ENCODE measurements around the gene TLE3. TPM values are rescaled to one million over a fixed set of nuclear protein-coding genes. Genes with fewer than 3 reads are reported as not detected.
"Not testable (repeated sequence)": the region's sequence is repeated elsewhere in the genome, so short reads cannot be mapped to it uniquely, and the experiment has no call there.

Gene TLE3
- total RNA-seq, 2 donors from 2014 or later: 157 to 246 TPM

- H3K9me3 ChIP-seq: no peaks in the 10 kb centered on the region
- H3K27me3 ChIP-seq (replicated peaks; ENCODE audit: insufficient read depth): no peaks in the 10 kb centered on the region
- no peak for DNase-seq (ENCODE audit: low spot score)
- 87% methylated on average over 7 of the region's 7 CpGs for WGBS
- H3K27ac ChIP-seq: no peak overlapping the region
- TF ChIP-seq POLR2A (IDR thresholded peaks at IDR 0.05): no peak
- TF ChIP-seq POLR2AphosphoS5 (IDR thresholded peaks at IDR 0.05): no peak
- TF ChIP-seq CTCF (IDR thresholded peaks at IDR 0.05): no peak
- peaks cover 7% of the 10 kb centered on the region for H3K4me1 ChIP-seq (replicated peaks)
- H3K36me3 ChIP-seq: no peaks in the 10 kb centered on the region
- H3K4me3 ChIP-seq: no peak overlapping the region
- intact Hi-C loops (cut with DNase I): no loop called here
These were observed 15.6 kb upstream of the TLE3 start for GRCh38 chr15:70113304-70113700.

GRCh38 chr15:70112572-70113303, 15.0 kb upstream of the TLE3 start:
- H3K36me3 ChIP-seq; H3K4me1 ChIP-seq (replicated peaks); H3K4me3 ChIP-seq; H3K27ac ChIP-seq; H3K27me3 ChIP-seq (replicated peaks; ENCODE audit: insufficient read depth); H3K9me3 ChIP-seq; DNase-seq (ENCODE audit: low spot score); intact Hi-C loops (cut with DNase I): not testable (repeated sequence)
- WGBS: 86% methylated on average over 8 of the region's 9 CpGs

GRCh38 chr15:70112074-70112395, 14.3 kb upstream of the TLE3 start:
- 58% methylated on average over 3 of the region's 4 CpGs for WGBS
- intact Hi-C loops (cut with DNase I): no loop called here
- Histone ChIP-seq H3K9me3 (no peaks in the 10 kb centered on the region), H3K27me3 (replicated peaks; ENCODE audit: insufficient read depth) (no peaks in the 10 kb centered on the region), H3K4me1 (replicated peaks) (peaks cover 7% of the 10 kb centered on the region), H3K27ac (peak overlapping the region in 1 of 2 donors; percentile 68), H3K4me3 (no peak overlapping the region), H3K36me3 (no peaks in the 10 kb centered on the region)
- DNase-seq (ENCODE audit: low spot score): no peak
- no peak for TF ChIP-seq POLR2A (IDR thresholded peaks at IDR 0.05)
- no peak for TF ChIP-seq POLR2AphosphoS5 (IDR thresholded peaks at IDR 0.05)
- TF ChIP-seq CTCF (IDR thresholded peaks at IDR 0.05): no peak

- intact Hi-C loops (cut with DNase I): no loop called here
- 13% methylated on average over 8 of the region's 8 CpGs for WGBS
- peak; percentile 75 for DNase-seq (ENCODE audit: low spot score)
These were observed 13.7 kb upstream of the TLE3 start for GRCh38 chr15:70111203-70112073.

GRCh38 chr15:70109978-70110377, 12.3 kb upstream of the TLE3 start:
- Histone ChIP-seq H3K36me3 (no peaks in the 10 kb centered on the region), H3K9me3 (no peaks in the 10 kb centered on the region), H3K4me1 (replicated peaks) (peaks cover 7% of the 10 kb centered on the region), H3K4me3 (no peak overlapping the region), H3K27ac (no peak overlapping the region), H3K27me3 (replicated peaks; ENCODE audit: insufficient read depth) (no peaks in the 10 kb centered on the region)
- WGBS: 94% methylated on average over 2 of the region's 2 CpGs
- intact Hi-C loops (cut with DNase I): no loop called here
- DNase-seq (ENCODE audit: low spot score): no peak
- no peak for TF ChIP-seq POLR2AphosphoS5 (IDR thresholded peaks at IDR 0.05)
- TF ChIP-seq CTCF (IDR thresholded peaks at IDR 0.05): no peak
- TF ChIP-seq POLR2A (IDR thresholded peaks at IDR 0.05): no peak

More at GRCh38 chr15:70111203-70112073, 13.7 kb upstream of the TLE3 start:
- H3K4me3 ChIP-seq: peak overlapping the region in 1 of 2 donors; percentile 9
- H3K36me3 ChIP-seq: no peaks in the 10 kb centered on the region
- H3K4me1 ChIP-seq (replicated peaks): peaks cover 7% of the 10 kb centered on the region
- TF ChIP-seq POLR2AphosphoS5 (IDR thresholded peaks at IDR 0.05) (peak; percentile 90), POLR2A (IDR thresholded peaks at IDR 0.05) (no peak)
- H3K27me3 ChIP-seq (replicated peaks; ENCODE audit: insufficient read depth): no peaks in the 10 kb centered on the region
- H3K27ac ChIP-seq: peak overlapping the region; percentile 57 to 68
- no peaks in the 10 kb centered on the region for H3K9me3 ChIP-seq

Measured in prostate gland (tissue), 2 donors.